CD4-positive, alpha-beta T cell (primary cell): ENCODE results near the gene CSRNP3. TPM values are rescaled to one million over a fixed set of nuclear protein-coding genes. Genes with fewer than 3 reads are reported as not detected.

Experiments used
- ATAC-seq: fragments of 200-7000 bp; cut with Tn5 transposase; one replicate; pipeline ENCODE4 v1.10.0; 2022; ENCODE audit warnings: mild to moderate bottlenecking; ENCODE audit not compliant: poor library complexity
- CTCF ChIA-PET: fragments of 350-600 bp; sonication (Branson Sonifier 250); formaldehyde crosslinking; loops from one replicate; lab custom pipeline; 2021; ENCODE audit warnings: antibody characterized with exemption, inconsistent platforms; lab: Charles Lee
- POLR2A ChIA-PET: fragments of 350-600 bp; sonication (Branson Sonifier 250); formaldehyde crosslinking; loops from one replicate; lab custom pipeline; 2021; ENCODE audit warnings: antibody characterized with exemption, inconsistent platforms; lab: Charles Lee
- DNase-seq, 14 experiments: peaks; one replicate each; pipeline ENCODE4 v3.0.0-alpha.2; 2013 to 2020; ENCODE audit warnings: mixed read lengths in 2 of 14
- H3K27ac ChIP-seq, 2 donors: one replicate each; pipeline versions ENCODE4 v1.5.1 to v1.7.0; 2013; ENCODE audit warnings: low read length in 2 of 2, low read depth in 1 of 2, mild to moderate bottlenecking in 1 of 2
- H3K27me3 ChIP-seq, 2 experiments: 1 replicate in 1 of 2; 2 replicates in 1 of 2; pipeline versions ENCODE4 v1.6.1 to v1.7.0; 2013; ENCODE audit warnings: low read length in 2 of 2, control low read depth in 1 of 2, mild to moderate bottlenecking in 1 of 2, moderate library complexity in 1 of 2; ENCODE audit not compliant: insufficient read depth in 2 of 2, control insufficient read depth in 1 of 2
- H3K36me3 ChIP-seq: one replicate; pipeline ENCODE4 v1.6.1; 2013; ENCODE audit warnings: low read length, control low read depth; ENCODE audit not compliant: insufficient read depth
- H3K4me1 ChIP-seq: one replicate; pipeline ENCODE4 v1.6.1; 2013; ENCODE audit warnings: low read length, control low read depth; ENCODE audit not compliant: insufficient read depth
- H3K4me3 ChIP-seq: one replicate; pipeline ENCODE4 v1.5.1; 2013; ENCODE audit warnings: mild to moderate bottlenecking, low read length, moderate library complexity
- H3K9me3 ChIP-seq, 2 experiments: 1 replicate in 1 of 2; 2 replicates in 1 of 2; pipeline versions ENCODE4 v1.6.1 to v1.7.0; 2013; ENCODE audit warnings: low read length in 2 of 2, mild to moderate bottlenecking in 2 of 2, control low read depth in 1 of 2, moderate library complexity in 1 of 2; ENCODE audit not compliant: control insufficient read depth in 1 of 2, insufficient read depth in 1 of 2
- H3K27ac Mint-ChIP-seq: one replicate; pipeline ENCODE4 v1.8.0; 2020; ENCODE audit warnings: mixed read lengths
- H3K27me3 Mint-ChIP-seq: one replicate; pipeline ENCODE4 v1.8.0; 2021; ENCODE audit warnings: mixed read lengths
- H3K36me3 Mint-ChIP-seq: one replicate; pipeline ENCODE4 v1.8.0; 2021; ENCODE audit warnings: low read depth, mixed read lengths
- H3K4me1 Mint-ChIP-seq: one replicate; pipeline ENCODE4 v1.8.0; 2021; ENCODE audit warnings: low read depth, mixed read lengths
- H3K4me3 Mint-ChIP-seq: one replicate; pipeline ENCODE4 v1.8.0; 2020; ENCODE audit warnings: mild to moderate bottlenecking, mixed read lengths
- H3K9me3 Mint-ChIP-seq: one replicate; pipeline ENCODE4 v1.8.0; 2020; ENCODE audit warnings: mixed read lengths
- intact Hi-C, 2 experiments: fragments of 100-400 bp; cut with DNase I in 1 of 2; cut with micrococcal nuclease in 1 of 2; formaldehyde crosslinking; loops; one replicate each; pipeline versions ENCODE4 v1.15.1 to v1.9.0; 2023 to 2025; cut with DNase I, micrococcal nuclease
- total RNA-seq, 174 experiments: library from RNA in 2 of 174; stranded (reverse) in 2 of 174; gene quantifications; one replicate each; pipeline ENCODE4 v1.2.3 and lab custom pipeline; 2021 to 2026
- TF ChIP-seq, protein P1 (sequence below): fragments of 200-600 bp; IDR thresholded peaks from one replicate; pipeline ENCODE4 v1.8.0; 2022; ENCODE audit warnings: antibody characterized with exemption, mild to moderate bottlenecking

Gene CSRNP3
- total RNA-seq, 2 experiments from 2014 or later: not detected

DNA sequence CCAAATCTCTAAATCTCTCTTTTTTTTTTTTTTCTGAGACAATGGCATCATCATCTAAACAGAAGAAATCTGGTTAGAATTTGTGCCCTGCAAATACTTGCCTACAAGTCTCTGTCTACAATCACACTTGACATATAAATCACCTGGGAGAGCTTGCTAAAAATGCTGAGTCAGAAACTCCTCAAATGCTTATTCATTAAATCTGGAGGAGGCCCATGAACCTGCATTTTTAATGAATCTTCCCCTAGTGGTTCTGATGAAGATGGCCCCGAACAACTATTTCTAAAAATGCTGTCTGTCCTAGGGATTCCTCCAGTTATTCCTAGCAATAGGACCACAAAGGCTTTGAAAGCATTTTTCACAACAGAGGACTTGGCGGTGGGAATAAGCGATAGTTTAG lies 1.6 kb upstream of the CSRNP3 start:
- ChIA-PET POLR2A (no interaction called here), CTCF (no interaction called here)
- Mint-ChIP-seq H3K4me3 (no peak overlapping the region), H3K4me1 (no peaks in the 10 kb centered on the region), H3K9me3 (no peaks in the 10 kb centered on the region), H3K27ac (no peak overlapping the region), H3K27me3 (no peaks in the 10 kb centered on the region), H3K36me3 (no peaks in the 10 kb centered on the region)
- TF ChIP-seq, protein P1, sequence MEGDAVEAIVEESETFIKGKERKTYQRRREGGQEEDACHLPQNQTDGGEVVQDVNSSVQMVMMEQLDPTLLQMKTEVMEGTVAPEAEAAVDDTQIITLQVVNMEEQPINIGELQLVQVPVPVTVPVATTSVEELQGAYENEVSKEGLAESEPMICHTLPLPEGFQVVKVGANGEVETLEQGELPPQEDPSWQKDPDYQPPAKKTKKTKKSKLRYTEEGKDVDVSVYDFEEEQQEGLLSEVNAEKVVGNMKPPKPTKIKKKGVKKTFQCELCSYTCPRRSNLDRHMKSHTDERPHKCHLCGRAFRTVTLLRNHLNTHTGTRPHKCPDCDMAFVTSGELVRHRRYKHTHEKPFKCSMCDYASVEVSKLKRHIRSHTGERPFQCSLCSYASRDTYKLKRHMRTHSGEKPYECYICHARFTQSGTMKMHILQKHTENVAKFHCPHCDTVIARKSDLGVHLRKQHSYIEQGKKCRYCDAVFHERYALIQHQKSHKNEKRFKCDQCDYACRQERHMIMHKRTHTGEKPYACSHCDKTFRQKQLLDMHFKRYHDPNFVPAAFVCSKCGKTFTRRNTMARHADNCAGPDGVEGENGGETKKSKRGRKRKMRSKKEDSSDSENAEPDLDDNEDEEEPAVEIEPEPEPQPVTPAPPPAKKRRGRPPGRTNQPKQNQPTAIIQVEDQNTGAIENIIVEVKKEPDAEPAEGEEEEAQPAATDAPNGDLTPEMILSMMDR: no peak
- H3K27ac ChIP-seq: no peak overlapping the region
- H3K27me3 ChIP-seq: no peaks in the 10 kb centered on the region
- H3K36me3 ChIP-seq: no peaks in the 10 kb centered on the region
- ATAC-seq (no peak), DNase-seq (no peak)
- no peak overlapping the region for H3K4me3 ChIP-seq
- H3K4me1 ChIP-seq: no peaks in the 10 kb centered on the region
- H3K9me3 ChIP-seq: no peaks in the 10 kb centered on the region
- intact Hi-C loops: no loop called here

DNA sequence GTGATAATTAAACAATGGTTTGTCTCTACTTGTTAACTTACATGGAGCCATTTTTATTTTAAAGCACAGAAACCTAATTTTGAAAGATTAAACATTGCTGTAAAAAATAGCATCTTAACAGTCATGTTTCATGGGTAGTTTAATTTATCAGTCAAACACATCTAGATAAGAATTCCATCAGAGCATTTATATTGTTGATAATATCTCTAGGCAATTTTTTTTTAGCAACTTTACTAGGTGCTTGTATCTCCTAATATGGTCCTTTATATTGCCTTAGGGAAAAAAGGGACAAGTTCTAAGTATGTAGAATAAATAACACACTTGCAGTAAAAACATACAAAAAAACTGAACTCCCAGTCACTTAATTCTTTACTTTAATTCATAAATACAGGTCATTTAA lies 863 bp downstream of the CSRNP3 start:
- intact Hi-C loops: no loop called here
- H3K9me3 ChIP-seq: no peaks in the 10 kb centered on the region
- no peaks in the 10 kb centered on the region for H3K36me3 Mint-ChIP-seq
- no peak overlapping the region for H3K4me3 Mint-ChIP-seq
- H3K9me3 Mint-ChIP-seq: no peaks in the 10 kb centered on the region
- DNase-seq: no peak
- H3K27me3 Mint-ChIP-seq: no peaks in the 10 kb centered on the region
- CTCF ChIA-PET: interaction anchor here (1.0 kb wide), 1 partner anchor 20 kb away, joined by 3 read pairs; no protein-coding TSS in a partner anchor
- no peaks in the 10 kb centered on the region for H3K27me3 ChIP-seq
- POLR2A ChIA-PET: no interaction called here
- H3K4me1 Mint-ChIP-seq: no peaks in the 10 kb centered on the region
- no peak overlapping the region for H3K27ac ChIP-seq
- H3K4me3 ChIP-seq: no peak overlapping the region
- H3K4me1 ChIP-seq: no peaks in the 10 kb centered on the region
- no peak overlapping the region for H3K27ac Mint-ChIP-seq
- TF ChIP-seq, protein P1: no peak
- no peak for ATAC-seq
- H3K36me3 ChIP-seq: no peaks in the 10 kb centered on the region

DNA sequence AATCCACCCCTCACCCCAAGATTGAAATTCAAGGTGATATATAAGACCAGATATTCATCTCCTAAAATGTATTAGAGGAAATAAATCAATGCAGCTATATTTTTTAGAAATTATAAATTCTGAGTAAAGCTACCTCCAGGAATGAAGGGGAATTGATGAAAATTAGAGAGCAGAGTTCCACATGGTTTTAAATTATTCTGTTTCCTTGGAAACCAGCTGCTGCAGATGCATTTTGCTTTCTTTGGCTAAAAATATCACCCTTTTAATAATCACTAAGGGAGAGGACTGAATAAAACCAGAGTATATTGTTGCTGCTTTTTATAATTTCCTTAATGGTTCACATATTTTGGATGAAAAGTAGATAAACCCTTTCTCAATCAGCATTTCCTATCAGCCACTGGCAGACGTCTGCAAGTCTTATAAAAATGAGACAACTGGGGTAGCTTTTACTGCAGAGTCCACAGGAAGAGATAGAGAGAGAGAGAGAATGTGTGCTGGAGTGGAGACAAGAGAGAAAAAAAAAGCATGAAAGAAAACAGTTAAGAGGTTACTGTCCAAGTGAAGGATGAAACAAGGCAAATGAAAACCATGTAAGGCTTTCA lies 2.0 kb downstream of the CSRNP3 start:
- no peak overlapping the region for H3K27ac Mint-ChIP-seq
- no peak overlapping the region for H3K4me3 ChIP-seq
- CTCF ChIA-PET: no interaction called here
- DNase-seq (no peak), ATAC-seq (no peak)
- no peak overlapping the region for H3K27ac ChIP-seq
- H3K27me3 ChIP-seq: no peaks in the 10 kb centered on the region
- H3K36me3 Mint-ChIP-seq: no peaks in the 10 kb centered on the region
- H3K9me3 Mint-ChIP-seq: no peaks in the 10 kb centered on the region
- H3K36me3 ChIP-seq: no peaks in the 10 kb centered on the region
- TF ChIP-seq, protein P1: no peak
- POLR2A ChIA-PET: no interaction called here
- no peaks in the 10 kb centered on the region for H3K4me1 ChIP-seq
- no peak overlapping the region for H3K4me3 Mint-ChIP-seq
- no peaks in the 10 kb centered on the region for H3K9me3 ChIP-seq
- intact Hi-C loops: no loop called here
- H3K27me3 Mint-ChIP-seq: no peaks in the 10 kb centered on the region
- H3K4me1 Mint-ChIP-seq: no peaks in the 10 kb centered on the region
